ENCODE data around the gene PTPRG. TPM values are rescaled to one million over a fixed set of nuclear protein-coding genes. Genes with fewer than 3 reads are reported as not detected.

The PTPRG gene
- total RNA-seq, 2 donors from 2014 or later, result 23.9 to 31.6 TPM

DNA sequence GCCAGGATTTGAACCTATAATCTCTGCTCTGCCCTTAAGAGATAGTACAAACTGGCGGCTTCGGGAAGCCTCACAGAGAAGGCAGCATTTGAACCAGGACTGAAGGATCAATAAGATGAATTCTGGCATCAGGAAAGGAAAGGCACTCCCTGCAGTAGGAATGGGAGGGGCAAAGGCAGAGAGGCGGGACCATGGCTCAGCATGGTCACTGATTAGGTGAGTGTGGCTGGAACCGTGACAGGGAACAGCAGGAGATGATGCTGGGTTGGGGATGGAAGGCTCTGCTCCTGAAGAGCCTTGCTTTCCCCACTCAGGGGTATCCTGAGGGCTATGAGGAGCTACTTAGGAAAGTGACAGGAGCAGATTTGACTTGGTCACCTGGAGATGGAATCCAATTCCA is 653.5 kb downstream of the PTPRG start:
- Histone ChIP-seq H3K9me3 (no peaks in the 10 kb centered on the region), H3K4me1 (no peaks in the 10 kb centered on the region), H3K27ac (no peak overlapping the region), H3K27me3 (no peaks in the 10 kb centered on the region), H3K36me3 (replicated peaks in 1 of 2; ENCODE audit: insufficient read depth in 1 of 2, low read depth in 2 of 2) (no peaks in the 10 kb centered on the region), H3K4me3 (no peak overlapping the region)
- 79 to 85% methylated on average over 4 of the region's 4 CpGs for WGBS, 2 donors
- TF ChIP-seq, protein P1, sequence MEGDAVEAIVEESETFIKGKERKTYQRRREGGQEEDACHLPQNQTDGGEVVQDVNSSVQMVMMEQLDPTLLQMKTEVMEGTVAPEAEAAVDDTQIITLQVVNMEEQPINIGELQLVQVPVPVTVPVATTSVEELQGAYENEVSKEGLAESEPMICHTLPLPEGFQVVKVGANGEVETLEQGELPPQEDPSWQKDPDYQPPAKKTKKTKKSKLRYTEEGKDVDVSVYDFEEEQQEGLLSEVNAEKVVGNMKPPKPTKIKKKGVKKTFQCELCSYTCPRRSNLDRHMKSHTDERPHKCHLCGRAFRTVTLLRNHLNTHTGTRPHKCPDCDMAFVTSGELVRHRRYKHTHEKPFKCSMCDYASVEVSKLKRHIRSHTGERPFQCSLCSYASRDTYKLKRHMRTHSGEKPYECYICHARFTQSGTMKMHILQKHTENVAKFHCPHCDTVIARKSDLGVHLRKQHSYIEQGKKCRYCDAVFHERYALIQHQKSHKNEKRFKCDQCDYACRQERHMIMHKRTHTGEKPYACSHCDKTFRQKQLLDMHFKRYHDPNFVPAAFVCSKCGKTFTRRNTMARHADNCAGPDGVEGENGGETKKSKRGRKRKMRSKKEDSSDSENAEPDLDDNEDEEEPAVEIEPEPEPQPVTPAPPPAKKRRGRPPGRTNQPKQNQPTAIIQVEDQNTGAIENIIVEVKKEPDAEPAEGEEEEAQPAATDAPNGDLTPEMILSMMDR (IDR thresholded peaks at IDR 0.05), result no peak
- ATAC-seq, result no peak
- intact Hi-C loops (cut with DNase I), result no loop called here
- no peak for DNase-seq

DNA sequence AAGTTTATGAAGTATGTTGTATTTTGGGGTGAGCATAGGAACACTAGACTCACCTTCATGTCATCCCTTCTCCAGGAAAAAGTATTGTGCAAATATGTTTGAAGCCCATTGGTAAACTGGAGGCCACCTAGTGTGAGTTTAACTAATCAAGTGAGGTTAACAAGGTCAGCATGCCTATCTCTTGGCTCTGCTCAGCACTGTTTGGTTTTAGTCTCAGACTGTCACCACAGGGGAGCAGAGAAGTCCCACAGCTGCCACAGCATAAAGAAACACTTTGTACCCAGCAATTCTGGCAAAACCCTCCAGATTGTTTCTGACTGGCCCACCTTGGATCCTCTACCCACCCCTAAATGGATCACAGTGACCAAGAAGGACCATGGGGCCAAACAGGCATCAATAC is 659.2 kb downstream of the PTPRG start:
- TF ChIP-seq, protein P1 (IDR thresholded peaks at IDR 0.05), result no peak
- no peak for TF ChIP-seq POLR2A (IDR thresholded peaks at IDR 0.05)
- Histone ChIP-seq H3K4me3 (no peak overlapping the region), H3K36me3 (replicated peaks in 1 of 2; ENCODE audit: insufficient read depth in 1 of 2, low read depth in 2 of 2) (no peaks in the 10 kb centered on the region), H3K4me1 (no peaks in the 10 kb centered on the region), H3K9me3 (no peaks in the 10 kb centered on the region), H3K27ac (no peak overlapping the region), H3K27me3 (no peaks in the 10 kb centered on the region)
- ATAC-seq (no peak), DNase-seq (no peak)
- intact Hi-C loops (cut with DNase I), result no loop called here

- H3K4me1 ChIP-seq, result no peaks in the 10 kb centered on the region
- ATAC-seq (no peak), DNase-seq (no peak)
- no peaks in the 10 kb centered on the region for H3K27me3 ChIP-seq
- H3K36me3 ChIP-seq (replicated peaks in 1 of 2; ENCODE audit: insufficient read depth in 1 of 2, low read depth in 2 of 2), result no peaks in the 10 kb centered on the region
- no peak overlapping the region for H3K27ac ChIP-seq
- H3K9me3 ChIP-seq, result no peaks in the 10 kb centered on the region
- 92 to 94% methylated on average over 2 of the region's 2 CpGs for WGBS, 2 donors
- intact Hi-C loops (cut with DNase I), result no loop called here
- TF ChIP-seq POLR2A (IDR thresholded peaks at IDR 0.05), result no peak
- TF ChIP-seq, protein P1 (IDR thresholded peaks at IDR 0.05), result no peak
- no peak overlapping the region for H3K4me3 ChIP-seq
Measured at GRCh38 chr3:62225051-62225450, 663.7 kb downstream of the PTPRG start.

- intact Hi-C loops (cut with DNase I), result no loop called here
- H3K4me3 ChIP-seq, result no peak overlapping the region
- H3K27me3 ChIP-seq, result no peaks in the 10 kb centered on the region
- H3K9me3 ChIP-seq, result no peaks in the 10 kb centered on the region
- TF ChIP-seq, protein P1 (IDR thresholded peaks at IDR 0.05), result no peak
- TF ChIP-seq POLR2A (IDR thresholded peaks at IDR 0.05), result no peak
- ATAC-seq (no peak), DNase-seq (no peak)
- no peaks in the 10 kb centered on the region for H3K4me1 ChIP-seq
- 90 to 95% methylated on average over 3 to 6 of the region's 6 CpGs for WGBS, 2 donors
- no peak overlapping the region for H3K27ac ChIP-seq
- H3K36me3 ChIP-seq (replicated peaks in 1 of 2; ENCODE audit: insufficient read depth in 1 of 2, low read depth in 2 of 2), result no peaks in the 10 kb centered on the region
Measured at GRCh38 chr3:62226601-62227339, 665.4 kb downstream of the PTPRG start.

DNA sequence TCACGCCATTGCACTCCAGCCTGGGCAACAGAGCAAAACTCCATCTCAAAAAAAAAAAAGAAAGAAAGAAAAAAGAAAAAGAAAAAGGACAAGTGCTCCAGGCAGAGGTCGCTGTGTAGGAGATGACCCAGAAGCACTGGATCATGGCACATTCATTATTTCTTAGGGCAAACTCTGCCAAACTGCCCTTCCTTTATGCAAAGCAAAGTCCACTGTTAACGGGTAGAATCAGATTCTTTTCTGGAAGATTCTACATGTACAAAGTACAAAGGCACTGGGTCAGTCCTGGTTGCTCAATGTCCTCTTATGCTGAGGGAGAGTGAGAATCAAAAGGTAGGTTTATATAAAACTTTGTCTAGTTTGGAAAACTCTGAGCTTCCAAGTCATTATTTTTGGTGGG is 667.1 kb downstream of the PTPRG start:
- intact Hi-C loops (cut with DNase I), result no loop called here
- H3K36me3 ChIP-seq (replicated peaks in 1 of 2; ENCODE audit: insufficient read depth in 1 of 2, low read depth in 2 of 2), result no peaks in the 10 kb centered on the region
- no peaks in the 10 kb centered on the region for H3K4me1 ChIP-seq
- TF ChIP-seq POLR2A (IDR thresholded peaks at IDR 0.05), result no peak
- TF ChIP-seq, protein P1 (IDR thresholded peaks at IDR 0.05), result no peak
- no peak overlapping the region for H3K27ac ChIP-seq
- no peak for DNase-seq
- no peaks in the 10 kb centered on the region for H3K27me3 ChIP-seq
- WGBS, 2 donors, result 91 to 94% methylated on average over 3 of the region's 3 CpGs
- no peaks in the 10 kb centered on the region for H3K9me3 ChIP-seq
- H3K4me3 ChIP-seq, result no peak overlapping the region
- no peak for ATAC-seq

All from body of pancreas (tissue), 4 donors.